Activated CD4-positive, alpha-beta memory T cell treated with anti-CD3 and anti-CD28 coated beads, Interleukin-2, amount 10 ng/mL, durations not matched to agents 7 days and 5 days (primary cell): ENCODE data around the gene AIMP2. TPM values are rescaled to one million over a fixed set of nuclear protein-coding genes. Genes with fewer than 3 reads are reported as not detected.
"Not testable (repeated sequence)": the region's sequence is repeated elsewhere in the genome, so short reads cannot be mapped to it uniquely, and the experiment has no call there.

Experiments used
- CTCF ChIA-PET: fragments of 350-600 bp; sonication (Branson Sonifier 250); formaldehyde crosslinking; loops from one replicate; lab custom pipeline; 2021; ENCODE audit warnings: antibody characterized with exemption, inconsistent platforms; lab: Charles Lee
- POLR2A ChIA-PET: fragments of 350-600 bp; sonication (Branson Sonifier 250); formaldehyde crosslinking; loops from one replicate; lab custom pipeline; 2021; ENCODE audit warnings: antibody characterized with exemption; lab: Charles Lee
- DNase-seq: peaks from one replicate; pipeline ENCODE4 v3.0.0-alpha.2; 2020
- H3K27ac Mint-ChIP-seq: one replicate; pipeline ENCODE4 v1.8.0; 2021; ENCODE audit warnings: mild to moderate bottlenecking, mixed read lengths
- H3K27me3 Mint-ChIP-seq: one replicate; pipeline ENCODE4 v1.8.0; 2021; ENCODE audit warnings: mixed read lengths
- H3K36me3 Mint-ChIP-seq: one replicate; pipeline ENCODE4 v1.8.0; 2021; ENCODE audit warnings: low read depth, mixed read lengths
- H3K4me1 Mint-ChIP-seq: one replicate; pipeline ENCODE4 v1.8.0; 2021; ENCODE audit warnings: mixed read lengths
- H3K4me3 Mint-ChIP-seq: one replicate; pipeline ENCODE4 v1.8.0; 2021; ENCODE audit warnings: mild to moderate bottlenecking, mixed read lengths
- H3K9me3 Mint-ChIP-seq: one replicate; pipeline ENCODE4 v1.8.0; 2021; ENCODE audit warnings: mixed read lengths
- total RNA-seq, 2 experiments: library from RNA; stranded (reverse); gene quantifications; one replicate each; pipeline ENCODE4 v1.2.3, GENCODE V29; 2021

The AIMP2 gene
- total RNA-seq = 10 to 100 TPM; 21.9 to 22.3 TPM

- Mint-ChIP-seq H3K4me1 (peaks cover 47% of the 10 kb centered on the region), H3K36me3 (peaks cover 20% of the 10 kb centered on the region), H3K27me3 (no peaks in the 10 kb centered on the region), H3K4me3 (peak within 1 kb of the TSS; percentile 86), H3K27ac (peak within 1 kb of the TSS; percentile 90), H3K9me3 (no peaks in the 10 kb centered on the region)
- DNase-seq = peak; percentile 97
- ChIA-PET CTCF (interaction anchor here (0.7 to 4.3 kb wide), 10 partner anchors 11 to 450 kb away, joined by 3 to 23 read pairs (median 4); no protein-coding TSS in a partner anchor), POLR2A (interaction anchor here (0.6 to 2.5 kb wide), 14 partner anchors 8 to 612 kb away, joined by 3 to 15 read pairs (median 4); partner anchors contain the start of genes ANKRD61 and DAGLB)
Measured at GRCh38 chr7:6008668-6009611, at the start of gene AIMP2, which contains the start of gene PMS2. Gene AIMP2 (plus strand): TSS chr7:6009272. CDS start chr7:6009364, 92 bp downstream. Gene PMS2 (minus strand): TSS chr7:6009049. CDS start chr7:6009019, 30 bp downstream.

DNA sequence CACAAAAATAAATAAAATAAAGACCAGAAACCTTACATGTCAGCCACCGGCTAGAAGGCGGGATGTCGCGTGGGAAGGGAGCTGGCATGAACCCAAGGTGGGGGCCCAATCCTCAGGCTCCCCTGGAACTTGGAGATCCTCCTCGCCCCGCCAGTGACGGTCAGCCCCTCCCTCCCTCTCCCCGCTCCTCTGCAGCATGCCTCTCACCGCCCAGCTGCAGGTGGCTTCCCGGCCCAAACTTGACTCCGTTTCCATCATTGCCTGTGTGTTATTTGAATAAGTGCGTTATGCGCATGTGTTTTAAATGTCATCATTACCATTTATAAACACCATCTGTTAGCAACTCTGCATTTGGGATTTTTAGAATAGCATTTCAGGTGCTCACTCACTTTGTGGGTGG, 45.9 kb upstream of the AIMP2 start:
- CTCF ChIA-PET, POLR2A ChIA-PET, DNase-seq, H3K4me1 Mint-ChIP-seq, H3K27me3 Mint-ChIP-seq, H3K9me3 Mint-ChIP-seq, H3K36me3 Mint-ChIP-seq, H3K4me3 Mint-ChIP-seq, H3K27ac Mint-ChIP-seq: not testable (repeated sequence)

GRCh38 chr7:5963810-5964209, 45.3 kb upstream of the AIMP2 start:
- not testable (repeated sequence) for H3K27me3 Mint-ChIP-seq

GRCh38 chr7:5970347-5970911, 38.6 kb upstream of the AIMP2 start, which contains the start of gene RSPH10B:
Gene RSPH10B (minus strand): TSS chr7:5970689. CDS start chr7:5967116, 3,573 bp downstream.
- H3K36me3 Mint-ChIP-seq, H3K9me3 Mint-ChIP-seq, H3K4me1 Mint-ChIP-seq, H3K27ac Mint-ChIP-seq, CTCF ChIA-PET, POLR2A ChIA-PET, H3K27me3 Mint-ChIP-seq, H3K4me3 Mint-ChIP-seq, DNase-seq: not testable (repeated sequence)

More at GRCh38 chr7:5963810-5964209, 45.3 kb upstream of the AIMP2 start:
- H3K9me3 Mint-ChIP-seq, H3K36me3 Mint-ChIP-seq, H3K4me1 Mint-ChIP-seq, DNase-seq, H3K4me3 Mint-ChIP-seq, POLR2A ChIA-PET, H3K27ac Mint-ChIP-seq, CTCF ChIA-PET: not testable (repeated sequence)

DNA sequence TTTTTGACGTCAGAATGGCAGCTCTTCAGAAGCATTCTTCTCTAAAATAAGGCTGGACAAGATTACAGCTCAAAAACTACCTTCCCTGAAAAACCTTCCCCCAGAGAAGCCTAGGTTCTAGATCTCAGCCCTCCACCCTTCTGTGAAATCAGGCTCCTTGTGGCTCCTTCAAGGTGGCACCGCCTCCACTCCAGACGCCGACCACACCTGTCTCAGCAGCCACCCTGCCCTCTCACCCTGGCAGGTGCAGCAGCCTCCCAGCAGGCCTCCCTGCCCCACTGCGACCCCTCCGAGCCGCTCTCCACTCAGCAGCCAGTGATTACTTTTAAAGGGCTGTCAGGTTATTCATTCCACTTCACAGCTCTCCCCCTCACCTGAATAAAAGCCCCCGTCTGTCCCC, 35.5 kb upstream of the AIMP2 start:
- H3K4me3 Mint-ChIP-seq, H3K4me1 Mint-ChIP-seq, H3K36me3 Mint-ChIP-seq, CTCF ChIA-PET, H3K27me3 Mint-ChIP-seq, DNase-seq, H3K9me3 Mint-ChIP-seq, POLR2A ChIA-PET, H3K27ac Mint-ChIP-seq: not testable (repeated sequence)

DNA sequence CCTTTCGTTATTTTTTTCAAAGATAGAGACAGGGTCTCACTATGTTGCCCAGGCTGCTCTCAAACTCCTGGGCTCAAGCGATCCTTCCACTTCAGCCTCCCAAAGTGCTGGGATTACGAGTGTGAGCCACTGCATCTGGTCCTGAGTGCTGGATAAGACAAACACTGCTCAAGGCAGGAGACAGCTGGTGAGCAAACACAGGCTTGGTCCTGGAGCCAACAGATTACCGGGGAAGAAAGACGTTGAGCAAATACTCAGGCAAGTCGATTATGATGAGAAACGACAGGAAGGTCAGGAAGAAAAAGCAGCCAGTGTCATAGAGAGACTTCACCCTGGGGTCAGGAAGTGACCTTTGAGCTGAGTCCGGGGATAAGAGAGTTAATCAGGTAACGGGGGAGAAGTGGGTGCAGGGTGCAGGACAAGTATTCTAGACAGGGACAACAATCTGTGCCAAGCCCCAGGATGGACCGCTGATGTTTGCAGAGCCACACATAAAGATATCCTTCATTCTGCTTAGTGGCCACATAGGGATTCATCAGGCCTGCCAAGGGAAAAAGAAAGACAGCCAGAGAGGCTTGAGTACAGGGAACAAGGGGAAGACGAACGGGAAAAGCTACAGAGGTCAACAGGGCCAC, 29.3 kb upstream of the AIMP2 start:
- peaks cover 16% of the 10 kb centered on the region for H3K36me3 Mint-ChIP-seq
- POLR2A ChIA-PET, H3K27me3 Mint-ChIP-seq, DNase-seq, H3K27ac Mint-ChIP-seq, H3K9me3 Mint-ChIP-seq, H3K4me3 Mint-ChIP-seq, H3K4me1 Mint-ChIP-seq, CTCF ChIA-PET: not testable (repeated sequence)

- H3K27me3 Mint-ChIP-seq, H3K9me3 Mint-ChIP-seq, DNase-seq, H3K4me3 Mint-ChIP-seq, H3K4me1 Mint-ChIP-seq, H3K27ac Mint-ChIP-seq, POLR2A ChIA-PET, CTCF ChIA-PET: not testable (repeated sequence)
- H3K36me3 Mint-ChIP-seq = peaks cover 31% of the 10 kb centered on the region
Measured at GRCh38 chr7:5987061-5987460, 22.0 kb upstream of the AIMP2 start.

DNA sequence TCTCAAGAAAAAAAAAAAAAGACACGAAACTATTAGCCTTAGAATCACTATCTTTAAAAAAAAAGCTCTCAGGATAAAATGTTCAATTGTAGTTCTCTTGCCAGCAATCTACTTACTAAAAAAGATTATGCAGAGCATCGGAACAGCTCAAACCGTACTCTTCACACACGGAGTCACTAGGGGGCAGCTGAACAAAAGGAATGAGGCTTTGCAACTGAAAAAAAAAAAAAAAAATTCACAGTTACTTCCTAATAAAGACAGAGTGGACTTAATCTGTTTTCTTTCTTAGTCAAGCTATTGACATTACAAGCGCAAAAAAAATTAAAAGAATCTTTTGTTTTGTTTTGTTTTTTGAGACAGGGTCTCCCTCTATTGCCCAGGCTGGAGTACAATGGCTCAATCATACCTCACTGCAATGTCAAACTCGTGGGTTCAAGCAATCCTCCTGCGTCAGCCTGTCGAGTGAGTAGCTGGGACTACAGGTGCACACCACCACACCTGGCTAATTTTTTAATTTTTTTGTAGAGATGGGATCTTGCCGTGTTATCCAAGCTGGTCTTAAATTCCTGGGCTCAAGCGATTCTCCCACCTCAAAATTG, 11.8 kb upstream of the AIMP2 start:
- H3K36me3 Mint-ChIP-seq = peaks cover 43% of the 10 kb centered on the region
- DNase-seq = peak; percentile 42

DNA sequence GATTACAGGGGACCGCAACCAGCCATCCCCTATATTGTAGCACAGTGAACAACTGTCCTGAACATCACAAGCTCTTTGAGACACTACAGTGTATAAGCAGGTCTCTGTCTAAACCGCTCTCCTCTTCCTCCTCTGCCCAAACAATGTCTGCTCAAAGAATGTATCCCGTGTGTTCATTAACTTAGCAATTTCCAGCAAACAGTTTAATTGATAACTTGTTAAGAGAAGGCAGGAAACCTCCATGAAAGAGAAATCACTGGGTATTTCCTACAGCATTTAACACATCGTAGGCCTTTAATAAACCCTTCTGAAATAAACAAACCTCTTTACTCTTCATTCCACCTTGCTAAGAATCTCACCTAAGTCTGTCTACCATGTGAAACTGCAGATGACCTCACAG, 1.7 kb upstream of the AIMP2 start:
- Mint-ChIP-seq H3K27ac (peak overlapping the region; percentile 0), H3K27me3 (no peaks in the 10 kb centered on the region), H3K4me3 (peak overlapping the region; percentile 66), H3K9me3 (no peaks in the 10 kb centered on the region), H3K36me3 (peaks cover 22% of the 10 kb centered on the region), H3K4me1 (peaks cover 41% of the 10 kb centered on the region)
- DNase-seq = no peak
- ChIA-PET CTCF (interaction anchor here (0.6 to 4.3 kb wide), 8 partner anchors 10 to 374 kb away, joined by 3 to 23 read pairs (median 3); no protein-coding TSS in a partner anchor), POLR2A (interaction anchor here (1.6 kb wide), 1 partner anchor 184 kb away, joined by 6 read pairs; no protein-coding TSS in a partner anchor)

More for the DNA sequence above, 11.8 kb upstream of the AIMP2 start:
- ChIA-PET POLR2A (interaction anchor here (0.7 to 2.6 kb wide), 3 partner anchors 12 to 18 kb away, joined by 4 to 15 read pairs (median 4); partner anchors contain the start of genes AIMP2 and PMS2), CTCF (interaction anchor here (0.6 to 3.9 kb wide), 21 partner anchors 11 to 440 kb away, joined by 3 to 26 read pairs (median 4); partner anchors contain the start of genes AIMP2 and PMS2)
- Mint-ChIP-seq H3K4me3 (no peak overlapping the region), H3K9me3 (no peaks in the 10 kb centered on the region), H3K27ac (no peak overlapping the region), H3K4me1 (no peaks in the 10 kb centered on the region), H3K27me3 (no peaks in the 10 kb centered on the region)

GRCh38 chr7:6007835-6008590, 1.1 kb upstream of the AIMP2 start:
- H3K4me3 Mint-ChIP-seq = peak overlapping the region; percentile 86
- CTCF ChIA-PET = interaction anchor here (0.7 to 4.3 kb wide), 11 partner anchors 11 to 451 kb away, joined by 3 to 23 read pairs (median 3); no protein-coding TSS in a partner anchor
- peak overlapping the region; percentile 0 for H3K27ac Mint-ChIP-seq
- DNase-seq, H3K27me3 Mint-ChIP-seq, H3K9me3 Mint-ChIP-seq: not testable (repeated sequence)
- H3K4me1 Mint-ChIP-seq = peaks cover 47% of the 10 kb centered on the region
- POLR2A ChIA-PET = interaction anchor here (1.1 to 2.5 kb wide), 6 partner anchors 10 to 611 kb away, joined by 3 to 15 read pairs (median 6); partner anchors contain the start of gene DAGLB
- H3K36me3 Mint-ChIP-seq = peaks cover 24% of the 10 kb centered on the region

GRCh38 chr7:6010370-6010769, 1.3 kb downstream of the AIMP2 start:
- DNase-seq, H3K9me3 Mint-ChIP-seq, H3K27me3 Mint-ChIP-seq: not testable (repeated sequence)
- H3K27ac Mint-ChIP-seq = peak overlapping the region; percentile 84
- peak overlapping the region; percentile 86 for H3K4me3 Mint-ChIP-seq
- ChIA-PET CTCF (interaction anchor here (2.8 to 4.3 kb wide), 2 partner anchors 13 to 16 kb away, joined by 11 to 23 read pairs; no protein-coding TSS in a partner anchor), POLR2A (interaction anchor here (1.5 to 1.7 kb wide), 2 partner anchors 13 to 15 kb away, joined by 3 to 14 read pairs; no protein-coding TSS in a partner anchor)
- H3K36me3 Mint-ChIP-seq = peaks cover 24% of the 10 kb centered on the region
- peaks cover 53% of the 10 kb centered on the region for H3K4me1 Mint-ChIP-seq
